Ramos (cell line): Measurements from ENCODE around the gene GALNT5.

ENCODE experiments used
- in situ Hi-C: fragments of 300-500 bp; cut with MboI; formaldehyde crosslinking; loops from one replicate; pipeline ENCODE4 v1.14.3; 2022; ENCODE audit warnings: low sequenced_read_pairs; ENCODE audit not compliant: unreplicated experiment

GALNT5 gene

GRCh38 chr2:157279311-157279710, 21.8 kb downstream of the GALNT5 start:
- in situ Hi-C loops = loop anchor here (25.0 kb wide), 2 partner anchors 483 to 733 kb away; no protein-coding TSS in a partner anchor

- in situ Hi-C loops = loop anchor here (25.0 kb wide), 2 partner anchors 481 to 731 kb away; no protein-coding TSS in a partner anchor
These were observed 23.8 kb downstream of the GALNT5 start for GRCh38 chr2:157281316-157281715.

- in situ Hi-C loops = loop anchor here (25.0 kb wide), 2 partner anchors 479 to 729 kb away; no protein-coding TSS in a partner anchor
These were observed 26.0 kb downstream of the GALNT5 start for GRCh38 chr2:157283468-157283867.

- in situ Hi-C loops = loop anchor here (25.0 kb wide), 2 partner anchors 475 to 725 kb away; no protein-coding TSS in a partner anchor
These were observed 29.7 kb downstream of the GALNT5 start for GRCh38 chr2:157287160-157287559.

- in situ Hi-C loops = loop anchor here (25.0 kb wide), 2 partner anchors 472 to 722 kb away; no protein-coding TSS in a partner anchor
These were observed 33.0 kb downstream of the GALNT5 start for GRCh38 chr2:157290525-157290924.

- in situ Hi-C loops = loop anchor here (25.0 kb wide), 2 partner anchors 471 to 721 kb away; no protein-coding TSS in a partner anchor
These were observed 33.5 kb downstream of the GALNT5 start for GRCh38 chr2:157291018-157291417.

GRCh38 chr2:157292853-157293252, 35.3 kb downstream of the GALNT5 start:
- in situ Hi-C loops = loop anchor here (25.0 kb wide), 2 partner anchors 469 to 719 kb away; no protein-coding TSS in a partner anchor

- in situ Hi-C loops = loop anchor here (25.0 kb wide), 2 partner anchors 466 to 716 kb away; no protein-coding TSS in a partner anchor
These were observed 39.0 kb downstream of the GALNT5 start for GRCh38 chr2:157296490-157296889.

- in situ Hi-C loops = loop anchor here (25.0 kb wide), 2 partner anchors 465 to 715 kb away; no protein-coding TSS in a partner anchor
These were observed 39.5 kb downstream of the GALNT5 start for GRCh38 chr2:157296958-157297357.

- in situ Hi-C loops = no loop called here
These were observed 43.8 kb downstream of the GALNT5 start for GRCh38 chr2:157301307-157301706.

- in situ Hi-C loops = no loop called here
These were observed 45.1 kb downstream of the GALNT5 start for GRCh38 chr2:157302492-157303099.

GRCh38 chr2:157303612-157304011, 46.1 kb downstream of the GALNT5 start:
- in situ Hi-C loops = no loop called here

GRCh38 chr2:157304811-157305722, 47.6 kb downstream of the GALNT5 start:
- in situ Hi-C loops = no loop called here

- in situ Hi-C loops = no loop called here
These were observed 48.2 kb downstream of the GALNT5 start for GRCh38 chr2:157305723-157306110.

GRCh38 chr2:157307021-157307420, 49.5 kb downstream of the GALNT5 start:
- in situ Hi-C loops = no loop called here

GRCh38 chr2:157309878-157310277, 52.4 kb downstream of the GALNT5 start:
- in situ Hi-C loops = no loop called here

GRCh38 chr2:157311706-157312105, 54.2 kb downstream of the GALNT5 start:
- in situ Hi-C loops = no loop called here

- in situ Hi-C loops = no loop called here
These were observed 55.5 kb downstream of the GALNT5 start for GRCh38 chr2:157312866-157313486.

- in situ Hi-C loops = no loop called here
These were observed 58.4 kb downstream of the GALNT5 start for GRCh38 chr2:157315901-157316300.

GRCh38 chr2:157318884-157319283, 61.4 kb downstream of the GALNT5 start:
- in situ Hi-C loops = no loop called here
